NCI-H748 (cell line): Measurements from ENCODE around the gene RASGEF1C.
"Not testable (repeated sequence)": the region's sequence is repeated elsewhere in the genome, so short reads cannot be mapped to it uniquely, and the experiment has no call there.

Experiments used
- DNase-seq: peaks from one replicate; lab custom pipeline; 2025; ENCODE audit not compliant: unreplicated experiment; lab: John Stamatoyannopoulos, UW

Gene RASGEF1C

GRCh38 chr5:180138214-180138975, 70.6 kb downstream of the RASGEF1C start:
- DNase-seq, result no peak

GRCh38 chr5:180137401-180138213, 71.4 kb downstream of the RASGEF1C start:
- no peak for DNase-seq

- no peak for DNase-seq
These were observed 72.2 kb downstream of the RASGEF1C start for GRCh38 chr5:180136630-180137381.

GRCh38 chr5:180135967-180136629, 72.9 kb downstream of the RASGEF1C start:
- DNase-seq, result no peak

- no peak for DNase-seq
These were observed 73.7 kb downstream of the RASGEF1C start for GRCh38 chr5:180135128-180135955.

- no peak for DNase-seq
These were observed 75.0 kb downstream of the RASGEF1C start for GRCh38 chr5:180133971-180134508.

GRCh38 chr5:180133551-180133950, 75.5 kb downstream of the RASGEF1C start:
- no peak for DNase-seq

- DNase-seq, result no peak
These were observed 76.0 kb downstream of the RASGEF1C start for GRCh38 chr5:180133060-180133459.

- no peak for DNase-seq
These were observed 77.9 kb downstream of the RASGEF1C start for GRCh38 chr5:180130876-180131740.

- DNase-seq, result no peak
These were observed 78.6 kb downstream of the RASGEF1C start for GRCh38 chr5:180130291-180130869.

GRCh38 chr5:180129291-180130190, 79.5 kb downstream of the RASGEF1C start:
- no peak for DNase-seq

- no peak for DNase-seq
These were observed 80.2 kb downstream of the RASGEF1C start for GRCh38 chr5:180128671-180129261.

- DNase-seq, result no peak
These were observed 81.0 kb downstream of the RASGEF1C start for GRCh38 chr5:180127682-180128670.

GRCh38 chr5:180126716-180127681, 82.0 kb downstream of the RASGEF1C start:
- DNase-seq, result peak; percentile 28

- not testable (repeated sequence) for DNase-seq
These were observed 82.9 kb downstream of the RASGEF1C start for GRCh38 chr5:180126156-180126555.
